ENCODE measurements around the gene SCN4B. TPM values are rescaled to one million over a fixed set of nuclear protein-coding genes. Genes with fewer than 3 reads are reported as not detected.

SCN4B gene
- total and polyA plus RNA-seq, 4 donors = 12.5 to 31.2 (median 30.6) TPM

- Histone ChIP-seq H3K9me3 (ENCODE audit: control insufficient read depth, insufficient read depth, low read length) (no peaks in the 10 kb centered on the region), H3K4me3 (ENCODE audit: low read depth, low read length) (no peak overlapping the region), H3K36me3 (ENCODE audit: control insufficient read depth, insufficient read depth, low read length) (no peaks in the 10 kb centered on the region), H3K27me3 (ENCODE audit: control insufficient read depth, insufficient read depth, low read length) (peaks cover 2% of the 10 kb centered on the region), H3K27ac (ENCODE audit: low read depth, low read length) (no peak overlapping the region), H3K4me1 (ENCODE audit: control insufficient read depth, insufficient read depth, low read length) (no peaks in the 10 kb centered on the region)
- no peak for DNase-seq (ENCODE audit: low read depth in 4 of 6, low spot score in 6 of 6)
- WGBS (ENCODE audit: insufficient coverage) = 59% methylated on average over 5 of the region's 5 CpGs
Measured at GRCh38 chr11:118108513-118108912, 44.1 kb downstream of the SCN4B start.

- no CpG with 5 or more reads among the region's 2 CpGs for WGBS (ENCODE audit: insufficient coverage)
- Histone ChIP-seq H3K27ac (ENCODE audit: low read depth, low read length) (no peak overlapping the region), H3K4me3 (ENCODE audit: low read depth, low read length) (no peak overlapping the region), H3K36me3 (ENCODE audit: control insufficient read depth, insufficient read depth, low read length) (no peaks in the 10 kb centered on the region), H3K4me1 (ENCODE audit: control insufficient read depth, insufficient read depth, low read length) (no peaks in the 10 kb centered on the region), H3K9me3 (ENCODE audit: control insufficient read depth, insufficient read depth, low read length) (no peaks in the 10 kb centered on the region), H3K27me3 (ENCODE audit: control insufficient read depth, insufficient read depth, low read length) (peaks cover 2% of the 10 kb centered on the region)
- no peak for DNase-seq (ENCODE audit: low read depth in 4 of 6, low spot score in 6 of 6)
Measured at GRCh38 chr11:118106789-118107335, 45.8 kb downstream of the SCN4B start.

GRCh38 chr11:118105657-118106305 lies 46.8 kb downstream of the SCN4B start:
- H3K9me3 ChIP-seq (ENCODE audit: control insufficient read depth, insufficient read depth, low read length) = no peaks in the 10 kb centered on the region
- H3K4me3 ChIP-seq (ENCODE audit: low read depth, low read length) = no peak overlapping the region
- H3K27me3 ChIP-seq (ENCODE audit: control insufficient read depth, insufficient read depth, low read length) = peaks cover 2% of the 10 kb centered on the region
- 84% methylated on average over 3 of the region's 4 CpGs for WGBS (ENCODE audit: insufficient coverage)
- H3K27ac ChIP-seq (ENCODE audit: low read depth, low read length) = no peak overlapping the region
- no peaks in the 10 kb centered on the region for H3K4me1 ChIP-seq (ENCODE audit: control insufficient read depth, insufficient read depth, low read length)
- no peaks in the 10 kb centered on the region for H3K36me3 ChIP-seq (ENCODE audit: control insufficient read depth, insufficient read depth, low read length)
- DNase-seq (ENCODE audit: low read depth in 4 of 6, low spot score in 6 of 6) = no peak

- DNase-seq (ENCODE audit: low read depth in 4 of 6, low spot score in 6 of 6) = no peak
- Histone ChIP-seq H3K4me3 (ENCODE audit: low read depth, low read length) (no peak overlapping the region), H3K4me1 (ENCODE audit: control insufficient read depth, insufficient read depth, low read length) (peaks cover 5% of the 10 kb centered on the region), H3K36me3 (ENCODE audit: control insufficient read depth, insufficient read depth, low read length) (no peaks in the 10 kb centered on the region), H3K27me3 (ENCODE audit: control insufficient read depth, insufficient read depth, low read length) (peaks cover 2% of the 10 kb centered on the region), H3K9me3 (ENCODE audit: control insufficient read depth, insufficient read depth, low read length) (no peaks in the 10 kb centered on the region), H3K27ac (ENCODE audit: low read depth, low read length) (no peak overlapping the region)
- 92% methylated on average over 6 of the region's 6 CpGs for WGBS (ENCODE audit: insufficient coverage)
Measured at GRCh38 chr11:118104491-118104890, 48.1 kb downstream of the SCN4B start.

GRCh38 chr11:118102721-118103261 lies 49.8 kb downstream of the SCN4B start:
- H3K9me3 ChIP-seq (ENCODE audit: control insufficient read depth, insufficient read depth, low read length) = no peaks in the 10 kb centered on the region
- no peak for DNase-seq (ENCODE audit: low read depth in 4 of 6, low spot score in 6 of 6)
- 79% methylated on average over 8 of the region's 13 CpGs for WGBS (ENCODE audit: insufficient coverage)
- H3K36me3 ChIP-seq (ENCODE audit: control insufficient read depth, insufficient read depth, low read length) = no peaks in the 10 kb centered on the region
- H3K27me3 ChIP-seq (ENCODE audit: control insufficient read depth, insufficient read depth, low read length) = peaks cover 2% of the 10 kb centered on the region
- peaks cover 6% of the 10 kb centered on the region for H3K4me1 ChIP-seq (ENCODE audit: control insufficient read depth, insufficient read depth, low read length)
- no peak overlapping the region for H3K27ac ChIP-seq (ENCODE audit: low read depth, low read length)
- H3K4me3 ChIP-seq (ENCODE audit: low read depth, low read length) = no peak overlapping the region

- Histone ChIP-seq H3K4me1 (ENCODE audit: control insufficient read depth, insufficient read depth, low read length) (peaks cover 6% of the 10 kb centered on the region), H3K36me3 (ENCODE audit: control insufficient read depth, insufficient read depth, low read length) (no peaks in the 10 kb centered on the region), H3K4me3 (ENCODE audit: low read depth, low read length) (no peak overlapping the region), H3K27ac (ENCODE audit: low read depth, low read length) (no peak overlapping the region), H3K27me3 (ENCODE audit: control insufficient read depth, insufficient read depth, low read length) (peaks cover 2% of the 10 kb centered on the region), H3K9me3 (ENCODE audit: control insufficient read depth, insufficient read depth, low read length) (no peaks in the 10 kb centered on the region)
- WGBS (ENCODE audit: insufficient coverage) = 84% methylated on average over 2 of the region's 3 CpGs
- DNase-seq (ENCODE audit: low read depth in 4 of 6, low spot score in 6 of 6) = no peak
Measured at GRCh38 chr11:118100691-118101232, 51.9 kb downstream of the SCN4B start.

GRCh38 chr11:118099838-118100556 lies 52.6 kb downstream of the SCN4B start:
- H3K4me1 ChIP-seq (ENCODE audit: control insufficient read depth, insufficient read depth, low read length) = peaks cover 6% of the 10 kb centered on the region
- H3K36me3 ChIP-seq (ENCODE audit: control insufficient read depth, insufficient read depth, low read length) = no peaks in the 10 kb centered on the region
- DNase-seq (ENCODE audit: low read depth in 4 of 6, low spot score in 6 of 6) = no peak
- no peaks in the 10 kb centered on the region for H3K9me3 ChIP-seq (ENCODE audit: control insufficient read depth, insufficient read depth, low read length)
- H3K27me3 ChIP-seq (ENCODE audit: control insufficient read depth, insufficient read depth, low read length) = peaks cover 2% of the 10 kb centered on the region
- no peak overlapping the region for H3K27ac ChIP-seq (ENCODE audit: low read depth, low read length)
- WGBS (ENCODE audit: insufficient coverage) = 69% methylated on average over 6 of the region's 10 CpGs
- H3K4me3 ChIP-seq (ENCODE audit: low read depth, low read length) = no peak overlapping the region

GRCh38 chr11:118098996-118099837 lies 53.4 kb downstream of the SCN4B start:
- Histone ChIP-seq H3K36me3 (ENCODE audit: control insufficient read depth, insufficient read depth, low read length) (no peaks in the 10 kb centered on the region), H3K4me1 (ENCODE audit: control insufficient read depth, insufficient read depth, low read length) (peaks cover 6% of the 10 kb centered on the region), H3K27ac (ENCODE audit: low read depth, low read length) (no peak overlapping the region), H3K27me3 (ENCODE audit: control insufficient read depth, insufficient read depth, low read length) (peaks cover 2% of the 10 kb centered on the region), H3K4me3 (ENCODE audit: low read depth, low read length) (no peak overlapping the region), H3K9me3 (ENCODE audit: control insufficient read depth, insufficient read depth, low read length) (no peaks in the 10 kb centered on the region)
- WGBS (ENCODE audit: insufficient coverage) = 53% methylated on average over 6 of the region's 11 CpGs
- peak in 2 of 6 donors; percentile 21 to 43 for DNase-seq (ENCODE audit: low read depth in 4 of 6, low spot score in 6 of 6)

- H3K27ac ChIP-seq (ENCODE audit: low read depth, low read length) = no peak overlapping the region
Measured at GRCh38 chr11:118095967-118096367, 56.7 kb downstream of the SCN4B start.

More at GRCh38 chr11:118095967-118096367, 56.7 kb downstream of the SCN4B start:
- peaks cover 6% of the 10 kb centered on the region for H3K4me1 ChIP-seq (ENCODE audit: control insufficient read depth, insufficient read depth, low read length)
- DNase-seq (ENCODE audit: low read depth in 4 of 6, low spot score in 6 of 6) = no peak
- no peaks in the 10 kb centered on the region for H3K9me3 ChIP-seq (ENCODE audit: control insufficient read depth, insufficient read depth, low read length)
- H3K4me3 ChIP-seq (ENCODE audit: low read depth, low read length) = no peak overlapping the region
- H3K36me3 ChIP-seq (ENCODE audit: control insufficient read depth, insufficient read depth, low read length) = no peaks in the 10 kb centered on the region
- 33% methylated on average over 1 of the region's 1 CpG for whole genome bisulfite sequencing (ENCODE audit: insufficient coverage)
- peaks cover 2% of the 10 kb centered on the region for H3K27me3 ChIP-seq (ENCODE audit: control insufficient read depth, insufficient read depth, low read length)
